Testis (tissue), 3 donors: ENCODE results near the gene CAMKMT. TPM values are rescaled to one million over a fixed set of nuclear protein-coding genes. Genes with fewer than 3 reads are reported as not detected.

Source experiments
- DNase-seq: peaks from one replicate; pipeline ENCODE4 v3.0.0-alpha.2; 2019
- H3K27ac ChIP-seq, 2 donors: fragments of 200-600 bp; sonication (generic); one replicate each; pipeline ENCODE4 v1.5.1; 2019
- H3K27me3 ChIP-seq: fragments of 200-600 bp; sonication (generic); one replicate; pipeline ENCODE4 v1.5.1; 2019
- H3K36me3 ChIP-seq: fragments of 200-600 bp; sonication (generic); one replicate; pipeline ENCODE4 v1.5.1; 2017; ENCODE audit warnings: low read depth; ENCODE audit errors: missing control alignments
- H3K4me1 ChIP-seq: fragments of 200-600 bp; sonication (generic); one replicate; pipeline ENCODE4 v1.5.1; 2019
- H3K4me3 ChIP-seq, 2 donors: fragments of 200-600 bp; sonication (generic); one replicate each; pipeline ENCODE4 v1.5.1; 2017 to 2019
- H3K9me3 ChIP-seq: fragments of 200-600 bp; sonication (generic); one replicate; pipeline ENCODE4 v1.5.1; 2017
- POLR2A ChIP-seq: fragments of 450-650 bp; IDR thresholded peaks from one replicate; pipeline ENCODE4 v1.6.1; 2017; ENCODE audit warnings: antibody characterized with exemption, mild to moderate bottlenecking, moderate library complexity
- WGBS, 2 donors: methylation state at CpG; one replicate each; pipeline ENCODE4 v1.1.5; 2018; 5-methylcytosine and 5-hydroxymethylcytosine counted together
- intact Hi-C: fragments of 100-400 bp; cut with DNase I; formaldehyde crosslinking; loops from one replicate; pipeline ENCODE4 v1.15.1; 2023; ENCODE audit warnings: low total_unique reads
- polyA plus RNA-seq: library from polyadenylated mRNA; stranded (reverse); fragments of 350-450 nt; fragmentation: Illumina TruSeq; extraction: RNeasy Lipid Tissue Mini Kit (QIAGEN cat#74804); gene quantifications from one replicate; pipeline ENCODE4 v1.2.3, GENCODE V29; 2014; ENCODE audit warnings: low read depth, low replicate concordance; ENCODE audit not compliant: insufficient read depth
- total RNA-seq, 2 donors: library from RNA; depleted of rRNA; stranded (reverse); fragments of >200 nt; gene quantifications; one replicate each; pipeline ENCODE4 v1.2.3, GENCODE V29; 2016
- TF ChIP-seq, protein P1 (sequence below), 3 experiments: fragments of 450-650 bp in 2 of 3; fragments of 200-600 bp in 1 of 3; sonication (generic) in 1 of 3; IDR thresholded peaks; one replicate each; pipeline ENCODE4 v1.5.1; 2016 to 2019; ENCODE audit warnings: antibody characterized with exemption in 3 of 3, mild to moderate bottlenecking in 2 of 3, moderate library complexity in 1 of 3

CAMKMT gene
- total and polyA plus RNA-seq, 3 donors from 2014 or later, result 15.9 to 21.2 (median 18.5) TPM

DNA sequence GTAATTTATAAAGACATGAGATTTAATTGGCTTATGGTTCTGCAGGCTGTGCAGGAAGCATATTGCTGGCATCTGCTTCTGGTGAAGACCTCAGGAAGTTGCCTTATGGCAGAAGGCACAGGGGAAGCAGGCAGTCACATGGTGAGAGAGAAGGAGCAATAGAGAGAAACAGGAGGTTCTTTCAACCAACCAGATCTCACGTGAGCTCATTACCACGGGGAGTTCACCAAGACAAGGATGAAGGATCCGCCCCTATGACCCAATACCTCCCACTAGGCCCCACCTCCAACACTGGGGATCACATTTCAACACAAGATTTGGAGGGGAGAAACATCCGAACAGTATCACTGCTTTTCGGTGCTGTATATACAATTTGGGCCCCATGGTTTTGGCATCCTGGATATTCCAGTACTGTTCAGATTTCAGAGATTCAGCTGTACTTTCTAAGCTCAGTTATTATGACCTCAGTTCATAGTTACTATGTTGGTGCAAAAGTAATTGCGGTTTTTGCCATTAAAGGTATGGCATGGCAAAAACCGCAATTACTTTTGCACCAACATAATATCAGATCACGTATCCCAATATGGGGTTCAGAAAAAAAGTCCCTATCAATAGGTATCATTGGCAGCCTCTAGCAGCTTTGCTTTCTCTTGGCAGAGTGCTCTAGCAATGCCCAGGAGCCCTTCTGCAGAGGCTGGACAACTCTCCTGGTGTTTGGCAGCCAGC lies 390.2 kb downstream of the CAMKMT start:
- Histone ChIP-seq H3K27me3 (no peaks in the 10 kb centered on the region), H3K4me3 (no peak overlapping the region), H3K9me3 (no peaks in the 10 kb centered on the region), H3K27ac (no peak overlapping the region), H3K36me3 (no peaks in the 10 kb centered on the region), H3K4me1 (no peaks in the 10 kb centered on the region)
- intact Hi-C loops, result no loop called here
- TF ChIP-seq, protein P1, sequence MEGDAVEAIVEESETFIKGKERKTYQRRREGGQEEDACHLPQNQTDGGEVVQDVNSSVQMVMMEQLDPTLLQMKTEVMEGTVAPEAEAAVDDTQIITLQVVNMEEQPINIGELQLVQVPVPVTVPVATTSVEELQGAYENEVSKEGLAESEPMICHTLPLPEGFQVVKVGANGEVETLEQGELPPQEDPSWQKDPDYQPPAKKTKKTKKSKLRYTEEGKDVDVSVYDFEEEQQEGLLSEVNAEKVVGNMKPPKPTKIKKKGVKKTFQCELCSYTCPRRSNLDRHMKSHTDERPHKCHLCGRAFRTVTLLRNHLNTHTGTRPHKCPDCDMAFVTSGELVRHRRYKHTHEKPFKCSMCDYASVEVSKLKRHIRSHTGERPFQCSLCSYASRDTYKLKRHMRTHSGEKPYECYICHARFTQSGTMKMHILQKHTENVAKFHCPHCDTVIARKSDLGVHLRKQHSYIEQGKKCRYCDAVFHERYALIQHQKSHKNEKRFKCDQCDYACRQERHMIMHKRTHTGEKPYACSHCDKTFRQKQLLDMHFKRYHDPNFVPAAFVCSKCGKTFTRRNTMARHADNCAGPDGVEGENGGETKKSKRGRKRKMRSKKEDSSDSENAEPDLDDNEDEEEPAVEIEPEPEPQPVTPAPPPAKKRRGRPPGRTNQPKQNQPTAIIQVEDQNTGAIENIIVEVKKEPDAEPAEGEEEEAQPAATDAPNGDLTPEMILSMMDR (IDR thresholded peaks at IDR 0.05), result no peak
- TF ChIP-seq POLR2A, result no peak
- 85% methylated on average over 8 of the region's 8 CpGs for WGBS, 2 donors
- DNase-seq, result no peak

DNA sequence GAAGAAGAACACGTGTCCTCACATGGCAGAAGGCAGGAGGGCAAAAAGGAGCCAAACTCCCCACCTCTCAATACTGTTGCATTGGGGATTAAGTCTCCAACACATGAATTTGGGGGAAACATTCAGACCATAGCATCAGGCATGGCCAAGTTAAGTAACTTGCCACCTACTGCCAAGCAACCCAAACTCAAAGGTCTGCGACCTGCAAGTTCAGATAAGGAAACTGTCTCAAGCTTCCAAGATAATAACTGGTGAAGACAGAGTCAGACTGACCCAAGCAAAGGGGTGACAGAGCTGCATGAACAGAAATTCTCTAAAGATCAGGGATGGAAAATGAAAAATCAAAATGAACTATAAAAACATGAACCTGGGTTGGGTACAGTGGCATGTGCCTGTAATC lies 391.0 kb downstream of the CAMKMT start:
- no peaks in the 10 kb centered on the region for H3K36me3 ChIP-seq
- 94 to 100% methylated on average over 2 of the region's 2 CpGs for WGBS, 2 donors

DNA sequence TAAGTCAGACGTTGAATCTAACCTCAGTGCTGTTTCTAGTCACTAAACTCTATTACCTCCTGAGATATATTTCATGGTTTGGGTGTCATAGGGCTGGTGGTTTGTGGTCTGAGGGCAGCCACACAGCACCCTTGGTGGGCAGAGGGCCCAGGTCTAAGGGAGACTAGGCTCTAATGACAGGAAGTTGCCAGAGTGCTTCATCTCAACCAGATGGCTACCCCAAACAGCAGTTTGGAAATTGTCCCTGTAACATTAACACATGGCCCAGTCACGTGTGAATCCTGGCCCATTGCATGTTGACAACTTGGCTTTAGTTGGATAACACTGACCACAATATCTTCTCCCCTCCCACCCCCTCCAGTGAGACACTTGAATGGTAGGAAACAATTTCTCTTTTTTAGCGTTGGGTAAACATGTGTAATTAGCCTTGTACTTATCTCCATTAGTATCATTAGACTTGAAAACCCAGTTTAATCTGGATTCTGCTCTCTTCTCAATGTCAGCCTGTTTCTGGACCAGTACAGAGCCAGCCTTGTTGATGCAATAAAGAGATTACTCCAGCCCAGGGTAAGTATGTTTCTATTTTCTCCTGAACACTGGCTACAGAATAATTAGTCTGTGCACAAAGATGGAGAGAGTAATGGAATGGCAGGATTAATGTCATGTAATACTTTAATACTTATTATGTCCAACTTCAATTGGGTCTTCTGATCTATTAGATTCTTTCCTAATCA lies 392.0 kb downstream of the CAMKMT start:
- intact Hi-C loops, result no loop called here
- 40 to 67% methylated on average over 3 of the region's 3 CpGs for WGBS, 2 donors

More for the DNA sequence above, 391.0 kb downstream of the CAMKMT start:
- Histone ChIP-seq H3K9me3 (no peaks in the 10 kb centered on the region), H3K4me1 (no peaks in the 10 kb centered on the region), H3K4me3 (no peak overlapping the region), H3K27me3 (no peaks in the 10 kb centered on the region), H3K27ac (no peak overlapping the region)
- DNase-seq, result no peak
- TF ChIP-seq, protein P1 (IDR thresholded peaks at IDR 0.05), result no peak
- no peak for TF ChIP-seq POLR2A
- intact Hi-C loops, result no loop called here

DNA sequence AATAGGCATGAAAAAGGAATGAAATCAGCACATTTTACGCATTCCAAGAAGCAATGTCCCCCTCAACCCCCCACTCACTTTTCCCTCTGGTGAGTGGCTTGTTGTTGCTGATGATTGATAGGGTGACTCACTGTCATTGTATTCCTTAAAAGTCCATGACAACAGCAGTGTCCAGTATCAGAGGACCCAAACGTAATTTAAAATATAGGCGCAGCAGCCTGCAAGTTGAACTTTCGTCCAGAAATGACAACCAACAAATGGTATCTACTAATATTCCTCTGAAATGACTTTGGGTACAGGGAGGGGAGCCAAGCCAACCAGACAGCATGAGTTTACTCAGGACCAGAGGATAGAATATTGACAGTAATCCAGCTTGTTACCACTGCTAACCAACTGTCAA lies 396.8 kb downstream of the CAMKMT start:
- Histone ChIP-seq H3K4me1 (no peaks in the 10 kb centered on the region), H3K9me3 (no peaks in the 10 kb centered on the region), H3K27ac (no peak overlapping the region), H3K4me3 (no peak overlapping the region), H3K36me3 (no peaks in the 10 kb centered on the region), H3K27me3 (no peaks in the 10 kb centered on the region)
- intact Hi-C loops, result no loop called here
- TF ChIP-seq, protein P1 (IDR thresholded peaks at IDR 0.05), result no peak
- TF ChIP-seq POLR2A, result no peak
- WGBS, 2 donors, result 90 to 92% methylated on average over 4 of the region's 4 CpGs
- no peak for DNase-seq

More for the DNA sequence above, 392.0 kb downstream of the CAMKMT start:
- Histone ChIP-seq H3K9me3 (no peaks in the 10 kb centered on the region), H3K4me1 (no peaks in the 10 kb centered on the region), H3K27me3 (no peaks in the 10 kb centered on the region), H3K36me3 (no peaks in the 10 kb centered on the region), H3K4me3 (no peak overlapping the region), H3K27ac (no peak overlapping the region)
- TF ChIP-seq, protein P1 (IDR thresholded peaks at IDR 0.05), result no peak
- TF ChIP-seq POLR2A, result no peak
- no peak for DNase-seq
